Hematopoietic multipotent progenitor cell (in vitro differentiated cells): Measurements from ENCODE around the gene SIRT1. TPM values are rescaled to one million over a fixed set of nuclear protein-coding genes. Genes with fewer than 3 reads are reported as not detected.
A peak's percentile ranks its signal among the peaks of the same experiment; 100 is the strongest.
"Not testable (repeated sequence)": the region's sequence is repeated elsewhere in the genome, so short reads cannot be mapped to it uniquely, and the experiment has no call there.

Experiments used
- DNase-seq, 3 donors: peaks; one replicate each; pipeline ENCODE4 v3.0.0-alpha.2; 2011 to 2015; ENCODE audit warnings: low read depth in 2 of 3, low spot score in 2 of 3
- total RNA-seq: library from RNA; depleted of rRNA; stranded (reverse); fragments of >200 nt; gene quantifications from one replicate; pipeline ENCODE4 v1.2.3, GENCODE V29; 2012

Gene SIRT1
- total RNA-seq, 1 donor: 6.7 TPM

GRCh38 chr10:67875340-67876238 is 8.9 kb upstream of the SIRT1 start:
- no peak for DNase-seq

- DNase-seq: not testable (repeated sequence)
These were observed 7.0 kb upstream of the SIRT1 start for GRCh38 chr10:67877421-67877820.

GRCh38 chr10:67878133-67878532 is 6.3 kb upstream of the SIRT1 start:
- no peak for DNase-seq

GRCh38 chr10:67883710-67884312 is 645 bp upstream of the SIRT1 start:
- DNase-seq: peak in 1 of 3 donors; percentile 9

- peak; percentile 61 to 82 (median 81) for DNase-seq
These were observed 600 bp downstream of the SIRT1 start for GRCh38 chr10:67884842-67885670.

GRCh38 chr10:67893637-67894036 is 9.2 kb downstream of the SIRT1 start:
- DNase-seq: no peak

GRCh38 chr10:67903581-67903980 is 19.1 kb downstream of the SIRT1 start:
- no peak for DNase-seq

- no peak for DNase-seq
These were observed 28.0 kb downstream of the SIRT1 start for GRCh38 chr10:67912331-67912946.

GRCh38 chr10:67914777-67915340 is 30.4 kb downstream of the SIRT1 start:
- DNase-seq: no peak

GRCh38 chr10:67917169-67917568 is 32.7 kb downstream of the SIRT1 start:
- DNase-seq: no peak

GRCh38 chr10:67917679-67918078 is 33.2 kb downstream of the SIRT1 start:
- no peak for DNase-seq

- no peak for DNase-seq
These were observed 36.6 kb downstream of the SIRT1 start for GRCh38 chr10:67921065-67921464.

- no peak for DNase-seq
These were observed 39.1 kb downstream of the SIRT1 start for GRCh38 chr10:67923551-67923950.

- no peak for DNase-seq
These were observed 39.7 kb downstream of the SIRT1 start for GRCh38 chr10:67924136-67924535.

GRCh38 chr10:67925449-67926005 is 41.1 kb downstream of the SIRT1 start:
- DNase-seq: no peak

- DNase-seq: no peak
These were observed 42.5 kb downstream of the SIRT1 start for GRCh38 chr10:67926951-67927350.

- no peak for DNase-seq
These were observed 48.7 kb downstream of the SIRT1 start for GRCh38 chr10:67933199-67933598.

GRCh38 chr10:67934336-67934735 is 49.9 kb downstream of the SIRT1 start:
- peak in 1 of 3 donors; percentile 2 for DNase-seq

GRCh38 chr10:67935223-67935622 is 50.8 kb downstream of the SIRT1 start:
- DNase-seq: no peak

- no peak for DNase-seq
These were observed 52.0 kb downstream of the SIRT1 start for GRCh38 chr10:67936416-67936815.
